A172 (cell line): ENCODE results near the gene PAX2. TPM values are rescaled to one million over a fixed set of nuclear protein-coding genes. Genes with fewer than 3 reads are reported as not detected.

Experiments used
- DNase-seq: peaks from one replicate; pipeline ENCODE4 v3.0.0-alpha.2; 2015; ENCODE audit warnings: low spot score
- total RNA-seq: library from RNA; depleted of rRNA; stranded (reverse); fragments of >200 nt; shearing (Covaris generic); gene quantifications from 2 replicates; pipeline ENCODE4 v1.2.3, GENCODE V29; 2014

The PAX2 gene
- total RNA-seq, 1 experiment from 2014 or later = not detected

DNA sequence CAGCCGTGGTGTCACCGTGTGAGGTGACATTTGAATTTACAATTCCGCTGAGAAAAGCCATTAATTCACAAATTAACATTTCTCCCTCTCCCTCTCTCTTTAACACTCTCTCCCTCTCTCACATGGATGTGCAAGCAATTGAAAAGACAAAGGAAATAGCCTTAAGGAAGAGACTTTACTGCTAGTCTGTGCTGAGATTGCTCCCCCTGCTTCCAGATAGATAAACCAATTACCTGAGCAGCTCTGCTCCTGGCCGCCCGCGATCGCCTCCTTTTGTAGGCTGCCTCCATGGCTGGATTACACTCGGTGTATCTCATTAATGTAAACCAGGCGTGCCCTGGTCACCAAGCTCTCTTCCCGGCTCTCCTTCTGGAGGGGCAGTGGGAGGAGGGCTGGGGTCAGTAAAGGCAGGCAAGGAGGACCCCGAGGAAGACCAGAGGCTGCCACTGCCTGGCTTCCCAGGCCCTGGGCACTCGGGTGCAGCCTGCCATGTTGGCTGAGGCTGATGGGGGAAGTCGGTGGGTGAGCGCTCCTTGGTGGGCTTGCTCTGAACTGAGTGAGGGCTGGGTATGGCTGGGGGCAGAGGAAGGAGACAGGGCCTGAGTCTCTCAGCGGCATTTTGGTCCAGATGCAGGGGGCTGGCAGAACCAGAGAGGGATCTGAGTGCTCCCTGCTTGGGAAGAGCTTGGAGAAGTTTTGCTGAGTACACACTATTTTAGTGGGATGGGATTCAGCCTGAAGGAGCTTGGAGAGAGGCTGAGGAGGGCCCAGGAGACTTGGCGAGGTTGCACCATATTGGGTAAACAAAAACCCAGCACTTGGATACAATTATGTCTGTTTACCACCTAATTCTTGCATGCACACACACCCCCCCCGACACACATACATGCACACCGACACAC lies 42.9 kb downstream of the PAX2 start:
- no peak for DNase-seq

DNA sequence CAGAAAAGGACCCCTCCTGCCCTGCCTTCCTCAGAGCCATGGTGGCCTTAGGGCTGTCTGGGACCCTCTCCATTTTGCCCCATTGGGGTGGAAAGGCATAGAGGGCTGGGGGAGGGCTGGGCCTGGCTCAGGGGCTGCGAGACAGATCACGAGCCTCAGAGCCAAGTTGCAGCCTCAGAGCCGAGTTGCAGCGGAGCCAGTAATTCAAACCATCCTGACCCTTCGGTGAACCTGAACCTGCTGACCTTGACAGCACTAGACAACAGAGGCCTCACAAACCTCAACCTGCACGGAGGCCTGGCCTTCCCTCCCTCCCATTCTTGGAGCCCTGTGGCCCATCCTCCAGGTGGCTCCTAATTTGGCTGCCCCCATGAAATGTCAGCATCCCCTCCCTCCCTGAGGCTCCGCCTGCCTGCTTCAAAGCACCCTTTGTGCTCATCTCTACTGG lies 45.4 kb downstream of the PAX2 start:
- DNase-seq = no peak

DNA sequence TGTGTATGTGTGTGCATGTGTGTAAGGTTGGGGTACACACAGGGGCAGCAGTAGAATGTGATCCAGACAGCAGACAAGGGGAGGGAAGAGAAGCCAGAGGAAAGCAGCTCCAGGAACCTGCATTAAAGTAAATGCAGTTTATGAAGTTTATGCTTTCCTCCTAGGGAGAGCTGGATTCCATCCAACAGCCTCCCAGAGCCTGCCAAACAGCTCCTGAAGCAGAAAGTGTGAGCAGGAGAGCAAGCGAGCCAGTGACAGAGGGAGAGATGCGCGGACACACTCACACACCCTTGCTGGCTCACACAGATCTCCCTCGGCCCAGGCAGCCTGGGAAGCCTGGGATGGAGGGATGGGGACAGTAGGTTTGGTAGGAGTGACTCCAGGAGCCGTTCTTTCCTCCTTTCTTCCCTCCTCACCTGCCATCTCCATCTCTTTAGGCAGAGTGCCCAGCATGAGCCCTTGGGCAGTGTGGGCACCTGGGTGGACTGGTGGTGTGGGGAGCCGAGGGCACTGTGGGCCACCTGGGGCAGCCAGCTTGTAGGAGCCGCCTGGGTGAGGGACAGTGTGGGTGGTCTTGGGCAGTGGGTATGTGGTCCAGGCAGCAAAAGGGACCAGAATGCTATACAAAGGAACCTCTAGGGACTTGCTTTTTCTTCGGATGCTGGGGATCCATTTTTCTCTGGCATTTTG lies 46.1 kb downstream of the PAX2 start:
- DNase-seq = no peak

DNA sequence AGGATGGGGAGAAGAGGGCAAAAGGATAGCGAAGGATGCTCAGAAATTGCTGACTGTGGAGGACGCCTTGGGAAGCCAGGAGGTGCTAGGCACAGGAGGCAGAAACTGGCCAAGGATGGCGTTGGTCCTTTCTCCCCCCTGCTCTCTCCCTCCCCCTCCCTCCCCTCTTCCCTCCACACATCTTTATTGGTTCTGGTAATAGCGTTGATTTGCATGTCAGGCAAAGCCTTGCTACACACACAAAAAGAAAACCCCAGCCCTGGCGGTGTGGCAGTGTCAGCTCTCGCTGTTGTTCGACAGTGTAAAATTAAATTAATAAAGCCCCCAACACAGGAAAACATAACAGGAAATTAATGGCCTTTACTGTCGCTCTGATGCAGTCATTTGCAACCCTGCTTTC lies 47.2 kb downstream of the PAX2 start:
- DNase-seq = no peak

DNA sequence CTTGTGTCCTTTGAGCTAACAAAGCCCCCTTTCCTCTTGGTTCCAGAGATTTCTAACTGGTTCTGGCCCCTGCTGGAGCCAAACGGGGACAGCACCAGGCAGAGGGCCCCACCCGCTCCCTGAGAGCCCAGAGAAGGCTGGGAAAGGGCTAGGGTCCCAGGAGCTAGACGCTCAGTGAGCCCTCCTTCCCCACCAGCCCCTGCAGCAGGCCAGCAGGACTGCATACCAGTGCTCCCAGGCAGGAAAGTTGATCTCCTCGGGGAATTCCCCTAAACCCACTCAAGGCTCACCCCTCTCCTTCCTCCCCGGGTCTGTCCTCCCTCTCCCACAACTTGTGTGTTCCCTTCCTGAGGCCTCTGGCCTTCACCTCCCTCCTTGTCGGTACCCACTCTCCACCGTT lies 47.7 kb downstream of the PAX2 start:
- DNase-seq = no peak

DNA sequence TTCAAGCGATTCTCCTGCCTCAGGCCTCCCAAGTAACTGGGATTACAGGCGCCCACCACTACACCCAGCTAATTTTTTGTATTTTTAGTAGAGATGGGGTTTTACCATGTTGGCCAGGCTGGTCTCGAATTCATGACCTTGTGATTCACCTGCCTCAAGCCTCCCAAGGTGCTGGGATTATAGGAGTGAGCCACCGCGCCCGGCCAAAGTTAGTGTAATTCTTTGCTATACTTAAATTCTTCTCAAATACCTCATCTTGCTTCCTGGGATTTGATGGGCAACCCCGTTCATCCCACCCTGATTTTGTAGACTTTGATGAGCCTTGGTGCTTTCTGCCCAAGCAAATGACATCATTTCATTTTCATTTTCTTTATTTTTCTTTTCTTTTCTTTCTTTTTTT lies 54.5 kb downstream of the PAX2 start:
- DNase-seq = no peak

DNA sequence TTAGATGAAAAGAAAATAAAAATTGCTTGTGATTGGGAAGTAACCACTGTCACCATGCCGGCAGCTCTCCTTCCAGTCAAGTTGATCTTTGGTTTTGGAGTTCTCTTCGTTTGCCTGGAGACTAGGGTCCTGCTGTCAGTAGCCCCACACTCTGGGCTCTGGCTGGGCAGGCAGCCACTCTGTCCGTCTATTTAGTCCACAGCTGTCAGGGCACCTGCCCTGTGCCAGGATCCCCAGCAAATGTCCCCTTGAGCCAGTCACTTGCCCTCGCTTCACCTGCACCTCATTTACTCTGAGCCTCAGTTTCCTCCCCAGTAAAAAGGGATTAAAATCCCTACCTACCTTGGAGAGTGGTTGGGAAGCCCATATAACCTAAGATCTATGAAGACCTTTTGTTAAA lies 55.5 kb downstream of the PAX2 start:
- no peak for DNase-seq

DNA sequence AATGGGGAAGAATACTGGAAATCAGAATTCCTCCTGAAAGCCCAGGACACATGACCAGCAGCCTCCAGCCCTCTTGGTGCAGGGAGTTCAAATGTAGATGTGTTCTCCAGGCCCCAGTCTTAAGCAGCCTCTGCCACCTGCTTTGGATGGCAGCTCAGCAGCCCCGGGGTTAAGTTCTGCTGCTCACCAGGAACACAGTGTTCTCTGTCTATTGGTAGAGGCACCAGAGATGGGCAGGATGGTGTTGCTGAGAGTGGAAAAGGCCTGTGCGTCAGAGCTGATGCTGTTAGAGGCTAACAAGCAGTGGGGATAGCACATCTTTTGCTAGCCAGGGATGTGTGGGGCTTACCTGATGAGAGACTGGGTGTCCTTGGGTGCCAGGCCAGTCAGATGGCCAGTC lies 56.8 kb downstream of the PAX2 start:
- no peak for DNase-seq

DNA sequence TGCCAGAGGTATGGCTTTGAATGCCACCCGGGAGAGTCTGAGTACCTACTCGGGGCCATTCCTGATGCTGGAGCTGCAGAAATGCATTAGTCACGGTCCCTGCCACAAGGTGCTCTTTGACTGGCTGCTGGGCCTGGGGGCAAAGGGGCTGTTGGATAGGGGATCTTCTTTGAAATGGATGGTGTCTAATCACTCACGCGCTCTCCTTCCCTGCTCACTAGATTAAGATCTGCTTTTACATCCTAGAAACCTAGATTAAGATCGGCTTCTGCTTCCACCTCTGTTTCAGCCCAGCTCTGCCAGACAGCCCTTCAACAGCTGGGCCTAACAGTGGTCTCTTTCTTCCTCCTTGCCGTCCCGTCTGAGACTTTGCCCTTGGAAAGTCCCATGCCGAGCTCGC lies 57.2 kb downstream of the PAX2 start:
- no peak for DNase-seq

DNA sequence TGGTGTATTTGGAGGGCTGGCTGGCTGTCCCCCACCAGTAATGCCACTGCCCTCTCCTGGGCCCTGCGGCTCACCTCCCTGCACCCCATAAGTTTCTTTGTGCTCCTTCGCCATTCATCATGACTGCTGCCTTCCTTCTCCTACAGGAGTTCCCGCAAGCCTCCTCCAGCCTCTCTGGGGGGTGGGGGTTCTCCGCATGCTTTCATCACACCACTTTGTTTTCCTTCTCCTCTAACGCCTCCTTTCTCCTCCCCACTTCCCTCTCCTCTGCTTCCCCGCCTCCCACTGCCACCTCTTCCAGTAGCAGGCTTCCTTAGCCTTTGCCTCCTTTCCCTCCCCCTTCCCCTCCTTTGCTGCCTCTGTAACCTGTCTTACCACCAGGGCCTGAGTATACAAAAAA lies 58.1 kb downstream of the PAX2 start:
- no peak for DNase-seq

DNA sequence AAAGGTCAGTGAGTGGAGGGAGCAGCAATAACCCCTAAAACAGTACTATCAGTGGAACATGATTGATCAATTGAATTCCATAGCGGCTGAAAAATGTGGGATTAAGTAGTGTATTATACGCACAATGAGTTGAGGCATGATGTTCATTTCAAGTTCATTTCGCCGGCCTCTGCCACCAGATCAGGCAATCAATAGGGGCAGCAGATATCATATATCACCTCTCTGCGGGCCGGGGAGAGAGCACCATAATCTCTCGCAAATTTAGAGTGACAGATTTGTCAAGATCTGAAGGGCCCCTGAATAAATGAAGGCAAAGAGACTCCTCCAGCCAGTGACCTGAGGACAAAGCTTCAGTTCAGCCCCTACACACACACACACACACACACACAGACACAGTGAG lies 58.5 kb downstream of the PAX2 start:
- no peak for DNase-seq

DNA sequence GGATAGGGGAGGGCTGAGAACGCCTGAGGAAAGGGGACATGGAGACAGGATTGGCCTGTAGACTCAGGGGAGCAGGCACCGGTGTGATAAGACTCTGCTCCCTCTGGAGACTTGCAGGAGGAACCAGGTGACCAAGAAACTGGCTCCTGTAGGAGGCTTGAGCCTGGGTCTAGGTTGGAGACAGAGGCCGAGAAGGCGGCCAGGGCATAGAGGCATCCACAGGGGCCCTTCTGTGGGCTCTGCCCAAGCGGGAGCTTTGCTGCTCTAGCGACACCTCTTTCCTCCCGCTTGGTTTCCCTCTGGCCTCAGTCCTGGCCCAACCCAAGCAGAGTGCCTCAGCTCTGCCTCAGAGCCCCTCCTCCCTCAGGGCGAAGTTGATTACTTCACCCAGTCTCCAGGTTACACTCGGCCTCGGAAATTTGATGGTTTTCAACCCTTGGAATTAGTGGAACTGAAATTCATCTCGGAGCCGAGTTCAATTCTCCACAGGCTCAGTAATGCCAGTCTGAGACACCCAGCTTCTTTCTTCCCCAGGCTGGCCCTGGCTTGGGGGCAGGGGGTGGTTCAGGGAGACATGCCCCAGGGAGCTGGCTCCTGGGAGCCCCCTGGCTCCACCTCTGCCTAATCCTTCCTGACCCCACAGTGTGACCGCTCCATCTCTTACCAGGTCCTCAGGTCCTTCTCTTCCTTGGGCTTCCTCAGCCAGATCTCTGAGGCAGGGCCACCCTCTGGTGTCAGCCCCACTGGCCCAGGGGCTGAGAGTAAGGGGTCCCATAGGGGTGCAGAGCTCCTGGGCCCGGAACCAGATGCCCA lies 60.4 kb downstream of the PAX2 start:
- no peak for DNase-seq

DNA sequence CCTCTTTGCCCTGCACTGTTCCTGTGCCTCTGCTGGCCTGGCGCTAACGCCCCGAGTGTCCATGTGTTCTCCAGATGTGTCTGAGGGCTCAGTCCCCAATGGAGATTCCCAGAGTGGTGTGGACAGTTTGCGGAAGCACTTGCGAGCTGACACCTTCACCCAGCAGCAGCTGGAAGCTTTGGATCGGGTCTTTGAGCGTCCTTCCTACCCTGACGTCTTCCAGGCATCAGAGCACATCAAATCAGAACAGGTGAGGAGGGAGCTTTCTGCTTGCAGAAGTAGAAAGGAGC lies 60.9 kb downstream of the PAX2 start:
- no peak for DNase-seq

DNA sequence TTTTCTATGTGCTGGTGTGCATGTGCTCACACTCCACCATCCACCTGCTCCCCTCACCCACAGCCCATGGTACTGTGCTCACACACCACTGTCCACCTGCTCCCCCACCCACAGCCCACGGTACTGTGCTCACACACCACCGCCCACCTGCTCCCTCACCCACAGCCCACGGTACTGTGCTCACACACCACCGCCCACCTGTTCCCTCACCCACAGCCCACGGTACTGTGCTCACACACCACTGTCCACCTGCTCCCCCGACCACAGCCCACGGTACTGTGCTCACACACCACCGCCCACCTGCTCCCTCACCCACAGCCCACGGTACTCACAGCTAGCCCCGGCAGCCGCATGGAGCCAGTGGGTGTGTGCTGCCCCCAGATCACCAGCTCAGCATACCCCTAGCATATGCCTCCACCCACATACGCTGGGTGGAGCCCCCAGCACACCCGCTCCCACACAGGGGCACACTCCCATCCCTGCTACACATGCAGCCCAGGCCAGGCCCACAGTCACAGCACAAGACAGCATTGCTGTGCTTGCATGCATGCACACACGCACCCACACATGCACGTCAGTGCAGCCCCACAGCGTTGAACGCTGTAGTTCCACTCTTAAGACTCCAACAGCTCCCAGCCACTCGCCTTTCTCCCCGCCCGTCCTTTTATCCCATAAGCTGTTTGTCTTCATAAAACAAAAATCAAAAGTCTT lies 62.0 kb downstream of the PAX2 start:
- no peak for DNase-seq

DNA sequence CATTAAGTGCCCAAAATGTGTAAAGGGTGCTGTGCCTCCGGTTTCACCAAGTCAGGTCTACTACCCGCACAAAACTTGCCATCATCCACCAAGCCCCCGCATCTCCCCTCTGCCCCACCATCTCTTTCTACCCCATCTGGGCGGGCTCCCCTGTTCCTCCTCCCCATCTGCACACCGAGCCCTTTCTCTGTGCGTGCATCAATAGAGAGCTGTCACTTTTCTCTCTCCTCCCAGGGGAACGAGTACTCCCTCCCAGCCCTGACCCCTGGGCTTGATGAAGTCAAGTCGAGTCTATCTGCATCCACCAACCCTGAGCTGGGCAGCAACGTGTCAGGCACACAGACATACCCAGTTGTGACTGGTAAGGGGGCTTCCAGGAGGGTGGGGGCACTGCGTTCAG lies 63.5 kb downstream of the PAX2 start:
- DNase-seq = no peak

DNA sequence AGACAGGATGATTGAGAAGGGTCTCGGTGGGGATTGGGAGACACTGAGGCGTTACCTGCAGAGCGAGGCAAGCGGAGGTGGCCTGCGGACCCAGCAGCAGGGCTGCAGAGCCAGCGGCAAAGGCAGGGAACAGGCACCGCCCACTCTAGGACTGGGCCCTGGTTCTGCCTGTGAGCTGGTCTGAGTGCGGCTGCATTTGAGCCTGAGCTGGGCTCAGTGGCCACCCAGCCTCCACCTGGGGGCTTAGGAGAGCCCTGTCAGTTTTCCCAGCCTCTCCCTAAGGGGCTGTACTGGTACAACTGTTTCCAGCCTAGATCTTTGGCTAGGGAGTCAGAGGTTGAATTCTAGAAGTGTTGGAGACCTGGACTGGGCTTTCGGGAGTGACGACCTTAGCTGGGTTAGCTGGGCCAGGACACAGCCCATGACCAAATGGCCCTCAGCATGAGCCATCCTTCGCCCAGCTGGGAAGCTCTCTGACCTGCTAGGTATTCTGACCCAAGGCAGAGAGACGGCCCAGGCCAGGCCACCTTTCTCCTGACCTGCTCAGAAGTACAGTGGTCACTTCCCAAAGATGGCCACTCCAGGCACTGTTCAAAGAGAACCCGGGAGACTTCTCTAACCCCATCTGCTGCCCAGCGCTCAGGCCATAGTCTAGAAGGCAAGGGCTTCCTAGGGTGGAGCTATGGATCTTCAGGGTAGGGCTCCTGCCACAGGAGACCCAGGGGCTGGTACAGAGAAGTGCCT lies 64.9 kb downstream of the PAX2 start:
- DNase-seq = no peak

DNA sequence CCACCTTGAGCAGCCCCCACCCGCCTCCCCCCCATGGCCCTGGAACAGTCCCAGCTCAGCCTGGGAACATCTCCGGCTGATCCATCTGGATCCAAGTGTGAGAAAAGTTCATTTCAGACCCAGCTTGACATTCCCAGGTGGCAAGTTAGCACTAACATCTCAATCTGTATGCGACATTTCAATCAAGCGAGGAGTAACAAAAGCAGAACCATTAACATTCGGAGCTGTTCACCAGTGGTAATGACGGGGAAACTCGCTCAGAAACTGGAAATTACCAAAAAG lies 65.4 kb downstream of the PAX2 start:
- no peak for DNase-seq

DNA sequence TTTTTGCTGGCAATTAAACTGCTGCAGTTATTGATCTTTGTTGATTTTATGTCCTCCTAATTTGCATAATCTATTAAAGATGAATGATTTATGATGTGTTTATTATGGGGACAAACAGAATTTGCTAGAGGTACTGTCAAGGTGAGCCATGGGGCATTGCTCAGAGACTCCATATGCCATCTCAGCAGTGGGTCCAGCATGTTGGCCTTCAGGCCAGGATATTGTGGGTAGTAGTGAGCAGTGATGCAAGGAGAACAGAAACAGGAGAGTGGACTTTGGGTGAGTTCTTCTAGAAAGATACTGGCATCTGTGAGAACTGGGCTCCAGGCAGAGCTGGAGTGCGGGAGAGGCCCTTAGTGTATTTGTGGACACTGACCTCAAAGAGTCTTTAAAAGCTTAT lies 65.9 kb downstream of the PAX2 start:
- DNase-seq = no peak

DNA sequence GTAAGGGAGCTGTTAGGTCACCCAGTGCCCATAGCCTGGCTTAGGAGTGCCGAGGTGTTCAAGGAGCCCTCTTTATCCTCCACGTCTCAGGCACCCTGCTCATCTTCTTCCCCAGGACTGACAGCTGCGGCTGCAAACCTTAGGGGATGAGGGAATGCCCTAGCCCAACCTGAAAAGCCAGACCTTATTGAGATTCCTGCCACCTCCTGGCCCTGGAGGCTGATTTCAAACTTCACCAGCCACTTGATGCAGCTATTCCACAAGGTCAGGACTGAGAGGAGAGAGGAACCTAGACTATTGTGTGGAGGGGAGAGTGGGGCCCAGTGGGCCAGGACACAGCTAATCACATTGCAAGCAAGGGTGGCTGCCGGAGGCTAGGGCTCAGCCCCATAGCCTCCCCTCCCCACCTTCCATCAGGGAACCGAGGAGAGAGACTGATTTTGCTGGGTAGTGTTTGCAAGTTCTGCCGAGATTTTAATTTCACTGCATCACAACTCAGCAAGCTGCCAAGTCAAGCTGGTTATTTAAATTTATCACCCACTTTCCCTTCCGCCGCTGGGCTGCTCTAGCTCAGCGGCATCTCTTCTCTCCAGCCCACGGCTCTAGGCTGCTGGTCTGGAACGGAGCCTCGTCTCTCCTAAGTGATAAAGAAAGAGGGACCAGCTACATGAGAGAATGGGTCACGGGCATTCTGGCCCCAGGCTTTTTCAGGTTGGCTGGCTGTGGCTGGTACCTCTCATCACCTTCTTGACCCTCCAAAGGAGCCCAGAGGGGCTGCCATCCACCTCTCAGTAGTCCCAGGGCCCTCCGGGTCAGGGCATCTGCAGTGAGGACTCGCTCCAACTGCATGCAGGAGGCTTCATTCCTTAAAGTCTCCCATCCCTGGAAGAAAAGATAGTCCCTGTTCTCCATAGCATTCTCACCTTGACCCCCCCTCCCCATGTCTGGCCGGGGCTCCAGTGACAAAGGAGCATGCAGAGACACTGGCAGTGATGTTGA lies 66.7 kb downstream of the PAX2 start:
- DNase-seq = no peak

DNA sequence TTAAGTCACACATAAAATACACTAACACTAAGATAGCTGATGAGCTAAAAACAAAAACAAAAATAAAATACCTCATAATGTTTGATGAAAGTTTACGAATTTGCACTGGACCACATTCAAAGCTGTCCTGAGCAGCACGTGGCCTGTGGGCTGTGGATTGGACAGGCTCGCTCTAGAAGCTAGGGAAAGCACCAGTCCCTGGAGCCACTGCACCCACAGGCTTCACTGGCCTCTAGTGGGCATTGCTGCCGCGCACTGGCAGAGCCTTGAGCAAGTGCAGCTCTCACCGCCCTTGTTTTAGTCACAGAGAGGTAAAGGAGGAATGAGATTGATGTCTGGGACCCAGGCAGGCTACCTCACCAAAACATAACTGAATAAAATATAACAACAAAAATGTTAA lies 67.6 kb downstream of the PAX2 start:
- DNase-seq = no peak
